Keratinocyte (primary cell): ENCODE measurements around the gene ITGA6.

Experiments used
- EZH2 ChIP-seq: IDR thresholded peaks from one replicate; pipeline ENCODE4 v1.6.1; 2012; ENCODE audit warnings: inconsistent platforms, mild to moderate bottlenecking, low read length, moderate library complexity
- TF ChIP-seq, protein P1 (sequence below), 3 experiments: IDR thresholded peaks in 1 of 3; conservative IDR thresholded peaks in 1 of 3; optimal IDR thresholded peaks in 1 of 3; 2 replicates in 2 of 3; 3 replicates in 1 of 3; pipeline versions ENCODE3 to v1.5.1; 2011; ENCODE audit warnings: low read length in 3 of 3, mild to moderate bottlenecking in 3 of 3, moderate library complexity in 2 of 3, control low read depth in 1 of 3, inconsistent platforms in 1 of 3; ENCODE audit not compliant: insufficient read depth in 2 of 3; ENCODE audit errors: extremely low read depth in 1 of 3

- TF ChIP-seq, protein P1, sequence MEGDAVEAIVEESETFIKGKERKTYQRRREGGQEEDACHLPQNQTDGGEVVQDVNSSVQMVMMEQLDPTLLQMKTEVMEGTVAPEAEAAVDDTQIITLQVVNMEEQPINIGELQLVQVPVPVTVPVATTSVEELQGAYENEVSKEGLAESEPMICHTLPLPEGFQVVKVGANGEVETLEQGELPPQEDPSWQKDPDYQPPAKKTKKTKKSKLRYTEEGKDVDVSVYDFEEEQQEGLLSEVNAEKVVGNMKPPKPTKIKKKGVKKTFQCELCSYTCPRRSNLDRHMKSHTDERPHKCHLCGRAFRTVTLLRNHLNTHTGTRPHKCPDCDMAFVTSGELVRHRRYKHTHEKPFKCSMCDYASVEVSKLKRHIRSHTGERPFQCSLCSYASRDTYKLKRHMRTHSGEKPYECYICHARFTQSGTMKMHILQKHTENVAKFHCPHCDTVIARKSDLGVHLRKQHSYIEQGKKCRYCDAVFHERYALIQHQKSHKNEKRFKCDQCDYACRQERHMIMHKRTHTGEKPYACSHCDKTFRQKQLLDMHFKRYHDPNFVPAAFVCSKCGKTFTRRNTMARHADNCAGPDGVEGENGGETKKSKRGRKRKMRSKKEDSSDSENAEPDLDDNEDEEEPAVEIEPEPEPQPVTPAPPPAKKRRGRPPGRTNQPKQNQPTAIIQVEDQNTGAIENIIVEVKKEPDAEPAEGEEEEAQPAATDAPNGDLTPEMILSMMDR (optimal IDR thresholded peaks at IDR 0.05 in 1 of 3, IDR thresholded peaks at IDR 0.05 in 1 of 3, conservative IDR thresholded peaks at IDR 0.05 in 1 of 3; ENCODE audit: extremely low read depth in 1 of 3, insufficient read depth in 2 of 3, low read length in 3 of 3): no peak
- no peak for TF ChIP-seq EZH2
These were observed 121.7 kb downstream of the ITGA6 start for GRCh38 chr2:172549131-172549530.
